ENCODE results near the gene ICA1L.

DNA sequence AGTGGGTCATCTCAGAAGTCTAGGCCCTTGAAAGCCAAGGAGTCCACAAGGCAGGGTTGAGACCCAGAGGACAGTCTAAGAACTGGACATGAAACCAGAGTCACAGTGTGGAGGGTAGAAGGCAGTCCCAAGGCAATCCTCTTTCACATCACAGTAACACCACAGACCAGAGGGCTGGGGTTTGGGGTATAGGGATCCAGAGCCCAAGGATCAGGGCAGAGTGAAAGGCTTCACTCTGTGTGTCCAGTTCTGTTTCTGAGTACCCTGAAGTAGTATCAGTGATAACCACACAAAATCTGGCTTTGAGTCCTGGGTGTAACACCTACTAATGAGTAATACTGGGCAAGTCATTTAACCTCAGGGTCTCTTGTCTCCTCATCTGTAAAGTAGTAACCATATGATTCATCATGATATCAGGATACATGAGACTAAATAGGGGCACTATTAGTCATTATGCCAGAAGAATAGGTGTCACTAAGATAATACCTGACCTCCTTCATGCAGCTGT lies 91.0 kb downstream of the ICA1L start:
- no peak for TF ChIP-seq CTCF (IDR thresholded peaks at IDR 0.05; ENCODE audit: low read depth, low read length)
- no peak for TF ChIP-seq POLR2A (IDR thresholded peaks at IDR 0.05; ENCODE audit: extremely low read depth, insufficient read length)
- no peak for TF ChIP-seq MAX (IDR thresholded peaks at IDR 0.05; ENCODE audit: low read depth, low read length)
- TF ChIP-seq MYC (IDR thresholded peaks at IDR 0.05; ENCODE audit: low read depth, low read length) = no peak
